ENCODE results near the gene OTUD7B. TPM values are rescaled to one million over a fixed set of nuclear protein-coding genes. Genes with fewer than 3 reads are reported as not detected.

The OTUD7B gene
- total RNA-seq, result 7.7 and 11.9 TPM in 2 replicates

DNA sequence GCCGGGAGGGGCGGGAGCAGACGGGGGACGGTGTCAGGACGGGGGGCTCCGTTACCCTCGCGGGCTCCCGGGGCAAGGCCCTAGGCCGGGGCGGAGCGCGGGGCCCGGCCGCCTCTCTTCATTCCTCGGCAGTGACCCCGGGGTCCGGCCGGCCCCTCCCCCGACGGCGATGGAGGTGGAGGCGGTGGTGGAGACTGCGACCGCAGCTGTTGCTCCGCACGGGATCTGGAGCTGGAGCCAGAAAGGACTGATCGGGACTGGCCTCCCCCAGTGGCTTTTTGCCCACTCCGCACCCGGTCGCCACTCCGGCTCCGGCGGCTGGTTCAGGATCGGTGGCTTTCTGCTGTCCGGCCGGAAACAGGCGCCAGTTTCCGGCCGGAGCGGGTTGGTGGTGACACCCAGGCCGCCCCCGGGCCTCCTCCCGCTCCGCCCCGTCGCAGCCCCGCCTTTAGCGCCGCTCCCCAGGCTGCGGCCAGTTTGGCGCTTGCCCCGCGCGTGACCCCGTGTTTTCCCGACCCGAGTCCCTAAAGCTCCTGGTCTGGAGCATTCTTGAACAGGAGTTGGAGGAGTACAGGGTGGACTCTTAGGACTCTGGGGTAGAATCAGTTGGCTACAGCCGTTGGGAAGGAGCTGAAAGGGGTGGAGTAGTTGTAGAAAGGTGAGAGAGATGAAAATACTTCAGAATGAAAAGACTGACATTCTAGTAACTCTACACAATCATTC, at the start of gene OTUD7B:
TSS of gene OTUD7B (minus strand) at position 334 of the 723 bp plus-strand sequence. CDS start 33,216 bp downstream, outside the sequence.

DNA sequence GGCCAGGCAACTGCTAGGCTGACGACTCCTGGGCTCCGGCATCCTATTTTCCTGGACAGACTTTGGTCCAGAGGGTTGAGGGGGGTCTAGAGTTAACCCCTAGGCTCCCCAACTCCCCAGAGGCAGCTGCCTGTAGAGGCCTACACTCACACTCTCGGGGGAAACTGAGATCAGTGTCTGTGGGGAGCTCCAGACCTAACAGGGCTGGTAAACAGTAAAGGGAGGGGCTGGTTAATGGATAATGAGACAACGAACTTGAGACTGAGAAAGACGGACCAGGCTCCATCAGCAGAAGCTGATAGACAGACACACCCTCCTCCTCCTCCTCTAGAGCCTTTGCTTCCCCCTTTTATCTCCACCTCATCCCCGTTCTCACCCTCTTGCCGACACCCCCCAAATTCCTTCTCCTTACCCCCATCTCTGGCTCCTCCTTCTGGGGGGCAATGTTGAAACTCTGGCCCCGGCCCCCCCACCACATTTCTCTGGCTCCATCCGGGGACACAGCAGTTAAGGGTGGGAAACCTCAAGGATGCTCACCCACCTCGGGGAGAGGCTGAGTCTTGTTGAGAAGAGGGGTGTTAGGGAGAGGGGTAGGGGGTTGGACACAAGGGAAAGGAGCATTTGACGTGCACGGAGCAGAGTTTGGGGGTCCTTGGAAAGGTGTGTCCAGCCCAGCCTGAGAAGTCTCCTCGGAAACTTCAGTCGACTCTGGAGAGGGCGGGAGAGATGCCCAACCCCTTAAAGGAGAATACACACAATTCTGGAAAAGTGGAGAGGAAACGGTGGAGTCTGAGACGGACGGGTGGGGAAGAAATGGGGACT, 74.1 kb downstream of the OTUD7B start, which contains the start of gene MTMR11:
TSS of gene MTMR11 (minus strand) at position 710 of the 822 bp plus-strand sequence. CDS start at position 478, 232 bp downstream.

DNA sequence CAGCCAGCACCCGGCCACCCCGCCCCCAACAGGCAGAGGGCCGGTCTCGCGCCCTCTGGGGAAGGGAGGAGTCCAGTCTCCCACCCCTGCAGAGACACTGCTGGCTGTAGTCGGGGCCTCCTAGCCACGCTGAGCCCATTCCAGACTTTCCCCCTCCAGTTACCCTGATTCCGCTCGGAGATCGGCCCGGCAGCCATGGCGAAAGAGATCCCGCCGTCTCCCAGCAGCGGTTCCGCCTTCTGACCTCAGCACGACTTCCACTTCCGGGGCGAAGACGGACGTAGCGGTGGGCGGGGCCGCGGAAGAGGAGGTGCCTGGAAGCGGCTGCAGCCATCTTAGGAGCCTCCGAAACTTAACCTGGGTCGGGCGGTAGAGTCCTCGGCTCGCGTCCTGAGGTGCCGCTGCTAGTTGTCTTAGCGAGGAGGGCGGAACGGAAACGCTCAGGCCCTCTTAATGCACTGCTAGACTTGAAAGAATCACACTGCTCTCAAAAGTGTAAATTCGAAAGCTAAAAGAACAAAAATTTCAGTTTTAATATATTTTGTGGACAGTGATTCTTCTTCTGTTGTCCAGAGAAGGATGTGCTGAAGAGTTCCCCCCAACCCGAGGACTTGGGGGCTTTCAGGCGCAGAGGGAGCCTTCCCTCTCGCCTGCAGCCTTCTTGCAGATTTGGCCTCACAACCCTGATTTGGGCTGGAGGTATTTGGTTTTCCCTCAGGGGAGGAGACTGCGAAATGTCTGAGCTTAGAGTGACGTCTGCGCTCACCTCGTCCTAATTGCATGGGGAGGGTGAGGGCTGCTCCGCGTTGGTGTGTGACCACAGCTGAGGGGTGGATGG, 82.7 kb downstream of the OTUD7B start, which contains the start of gene SF3B4:
TSS of gene SF3B4 (minus strand) at position 241 of the 838 bp plus-strand sequence. CDS start at position 197, 44 bp downstream.

DNA sequence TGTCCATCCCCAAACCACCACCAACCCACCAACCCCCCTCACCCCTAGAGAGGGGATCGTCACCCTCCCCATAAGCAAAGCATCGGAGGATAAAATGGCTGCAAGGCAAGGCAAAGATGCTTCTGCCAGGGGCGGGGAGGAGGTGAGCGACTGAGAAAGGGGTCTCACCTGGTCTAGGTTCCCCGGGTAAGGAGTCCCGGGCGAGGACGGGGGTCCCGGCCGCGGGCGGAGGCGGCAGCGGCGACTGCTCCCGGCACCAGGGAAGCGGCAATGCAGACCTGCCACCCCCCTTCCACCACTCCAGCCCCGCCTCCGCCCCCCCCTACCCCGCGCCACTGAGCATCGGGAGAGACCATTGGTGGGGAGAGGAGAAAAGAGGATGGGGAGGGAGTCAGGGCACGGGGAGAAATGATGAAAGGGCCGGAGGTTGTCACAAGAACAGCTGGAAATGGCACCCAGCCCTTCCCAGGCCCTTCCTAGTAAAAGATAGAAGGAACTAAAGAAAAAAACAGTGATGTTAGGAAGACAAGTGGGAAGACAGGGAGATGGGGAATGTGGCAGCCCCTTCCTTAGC, 92.9 kb downstream of the OTUD7B start, which contains the start of gene SV2A:
TSS of gene SV2A (minus strand) at position 274 of the 574 bp plus-strand sequence. CDS start 4,004 bp downstream, outside the sequence.

DNA sequence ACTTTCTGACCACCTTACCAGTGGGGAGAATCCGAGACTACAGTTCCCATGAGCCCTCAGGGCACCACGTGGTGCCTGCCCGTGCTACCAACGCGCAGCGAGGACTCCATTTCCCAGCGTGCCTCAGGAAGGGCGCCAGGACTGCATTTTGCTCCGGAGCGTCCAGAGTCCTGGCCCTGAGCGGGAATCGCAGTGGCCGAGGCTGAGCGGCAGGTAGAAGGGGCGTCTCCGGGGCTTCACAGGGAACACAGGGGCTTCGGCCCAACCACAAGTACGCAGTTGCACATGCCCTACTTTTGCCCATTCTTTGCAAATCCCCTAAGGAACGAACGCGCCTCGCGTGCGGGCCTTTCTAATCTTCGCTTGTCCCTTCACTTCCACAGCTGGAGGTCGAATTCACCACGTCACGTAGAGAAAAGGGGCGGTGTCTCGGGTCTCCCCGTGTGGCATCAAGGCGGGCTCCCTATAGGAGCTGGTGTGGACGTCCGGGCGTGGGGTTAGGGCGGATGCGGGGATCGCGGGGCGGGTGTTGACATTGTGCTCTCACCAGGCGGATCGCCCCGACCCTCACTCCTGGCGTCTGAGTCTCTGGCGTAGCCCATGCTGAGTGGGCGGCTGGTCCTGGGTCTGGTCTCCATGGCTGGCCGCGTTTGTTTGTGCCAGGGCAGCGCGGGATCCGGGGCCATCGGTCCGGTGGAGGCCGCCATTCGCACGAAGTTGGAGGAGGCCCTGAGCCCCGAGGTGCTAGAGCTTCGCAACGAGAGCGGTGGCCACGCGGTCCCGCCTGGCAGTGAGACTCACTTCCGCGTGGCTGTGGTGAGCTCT, 110.9 kb downstream of the OTUD7B start, which contains the start of gene BOLA1:
TSS of gene BOLA1 (plus strand) at position 109 of the 825 bp plus-strand sequence. CDS start at position 601, 492 bp downstream.

Other genes with a start within 250 kb of the OTUD7B start
- not detected in 2 replicates for gene FCGR1A, start 228.0 kb downstream of the OTUD7B start, total RNA-seq
- 7.0 and 10.4 TPM in 2 replicates for gene BOLA1, start 111.2 kb downstream of the OTUD7B start, total RNA-seq
- gene SV2A, start 92.9 kb downstream of the OTUD7B start, total RNA-seq, result 9.4 and 13.2 TPM in 2 replicates
- gene SF3B4, start 82.9 kb downstream of the OTUD7B start, total RNA-seq, result 14.0 and 15.8 TPM in 2 replicates
- gene MTMR11, start 73.8 kb downstream of the OTUD7B start, total RNA-seq, result 4.4 and 9.2 TPM in 2 replicates
- gene VPS45, start 57.0 kb upstream of the OTUD7B start, total RNA-seq, result 29.7 and 32.3 TPM in 2 replicates
- gene PLEKHO1, start 139.2 kb upstream of the OTUD7B start, total RNA-seq, result 33.2 and 40.8 TPM in 2 replicates
- gene ANP32E, start 225.4 kb upstream of the OTUD7B start, total RNA-seq, result 17.6 and 22.3 TPM in 2 replicates
- not detected in 2 replicates for gene CA14, start 247.0 kb upstream of the OTUD7B start, total RNA-seq